CD1c-positive myeloid dendritic cell (primary cell): ENCODE measurements around the gene DDT.
A peak's percentile ranks its signal among the peaks of the same experiment; 100 is the strongest.
"Not testable (repeated sequence)": the region's sequence is repeated elsewhere in the genome, so short reads cannot be mapped to it uniquely, and the experiment has no call there.

ENCODE experiments used
- DNase-seq: peaks from one replicate; pipeline ENCODE4 v3.0.0-alpha.2; 2016; ENCODE audit errors: extremely low spot score

Gene DDT

DNA sequence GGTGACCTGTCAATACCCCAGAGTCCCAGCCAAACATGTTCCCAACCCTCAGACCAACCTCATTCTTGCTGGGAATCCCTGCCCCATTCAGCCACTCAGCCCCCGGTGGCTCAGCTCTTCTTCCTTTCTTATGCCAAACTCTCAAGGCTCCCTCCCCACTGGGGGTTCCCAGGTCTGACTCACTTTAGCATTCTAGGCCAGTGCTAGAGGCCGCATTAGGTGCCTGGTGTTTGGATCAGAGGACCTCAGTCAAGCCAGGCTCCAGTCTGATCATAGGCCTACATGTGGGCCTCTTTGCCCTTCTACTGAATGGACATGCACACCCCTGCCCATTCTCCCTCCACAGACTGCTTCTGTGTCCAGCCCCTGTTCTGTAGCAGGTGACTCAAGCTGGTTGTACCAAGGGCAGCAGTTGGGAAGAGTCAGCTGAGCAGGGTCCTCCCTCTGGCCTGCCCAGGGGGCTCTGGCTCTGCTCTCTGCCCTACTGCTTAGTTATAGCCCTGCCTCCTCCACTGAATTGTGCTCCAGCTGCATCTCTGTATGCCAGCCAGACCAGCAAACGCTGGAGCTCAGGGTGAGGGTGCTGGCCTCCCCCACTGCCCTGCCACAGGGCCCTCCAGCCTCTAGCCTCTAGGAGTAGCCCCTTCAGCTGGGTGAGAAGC lies 15.5 kb upstream of the DDT start:
- DNase-seq, result not testable (repeated sequence)

DNA sequence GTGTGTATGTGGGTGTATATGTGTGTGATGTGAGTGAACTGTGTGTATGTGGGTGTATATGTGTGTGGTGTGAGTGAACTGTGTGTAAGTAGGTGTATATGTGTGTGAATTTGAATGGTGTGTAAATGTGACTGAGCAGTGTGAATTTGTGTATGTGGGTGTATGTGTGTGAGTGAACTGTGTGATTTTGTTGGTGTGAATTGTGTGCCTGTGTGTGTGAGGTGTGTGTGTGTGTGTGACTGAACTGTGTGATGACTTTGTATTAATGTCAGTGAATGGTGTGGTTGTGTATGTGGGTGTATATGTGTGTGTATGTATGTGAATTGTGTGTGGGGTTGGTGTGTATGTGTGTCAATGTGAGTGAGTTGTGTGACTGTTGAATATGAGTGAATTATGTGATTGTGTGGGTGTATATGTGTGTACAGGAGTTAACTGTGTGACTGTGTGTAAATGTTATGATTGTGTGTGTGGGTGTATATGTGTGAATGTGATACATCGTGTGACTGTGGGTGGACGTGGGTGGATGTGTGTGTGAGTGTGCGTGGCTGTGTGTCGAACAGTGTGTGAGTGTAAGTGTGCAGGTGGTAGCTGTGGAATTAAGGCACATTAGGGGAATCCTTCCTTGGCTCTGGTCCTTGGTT lies 12.4 kb upstream of the DDT start:
- not testable (repeated sequence) for DNase-seq

DNA sequence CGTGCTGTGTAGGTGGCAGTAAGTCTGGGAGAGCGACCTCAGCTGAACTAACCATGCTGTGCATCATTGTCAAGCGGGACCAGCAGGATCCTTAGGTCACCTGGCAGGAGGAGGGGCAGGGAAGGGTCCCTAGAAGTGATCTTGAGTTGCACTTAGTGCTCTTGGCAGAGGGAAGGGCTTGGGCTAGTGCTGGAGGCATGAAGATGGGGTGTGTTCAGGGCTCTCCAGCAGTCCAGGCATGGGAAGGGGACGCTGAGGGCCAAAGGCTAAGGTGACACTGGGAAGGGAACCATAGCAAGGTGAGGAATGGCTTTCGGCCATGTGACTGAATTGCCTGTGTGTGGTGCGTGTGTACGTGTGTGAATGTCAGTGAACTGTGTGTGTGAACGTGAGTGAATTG lies 11.8 kb upstream of the DDT start:
- DNase-seq, result not testable (repeated sequence)

DNA sequence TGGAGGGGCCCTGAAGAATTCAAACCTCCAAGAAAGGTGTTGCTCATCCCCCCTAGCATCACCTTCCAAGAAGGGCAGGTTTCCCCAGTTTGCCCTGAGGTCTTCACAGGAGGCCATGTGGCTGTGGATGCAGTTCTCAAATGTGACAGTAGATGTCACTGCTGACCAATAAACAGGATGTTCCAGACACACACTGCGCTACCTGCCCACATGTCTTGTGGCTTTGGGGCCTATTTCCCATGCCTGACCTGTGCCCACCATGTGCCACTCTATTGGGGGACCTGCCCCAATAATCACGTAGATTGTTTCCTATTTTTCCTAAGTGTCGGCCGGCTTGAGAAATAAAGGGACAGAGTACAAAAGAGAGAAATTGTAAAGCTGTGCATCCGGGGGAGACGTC lies 10.2 kb upstream of the DDT start:
- peak; percentile 22 for DNase-seq

DNA sequence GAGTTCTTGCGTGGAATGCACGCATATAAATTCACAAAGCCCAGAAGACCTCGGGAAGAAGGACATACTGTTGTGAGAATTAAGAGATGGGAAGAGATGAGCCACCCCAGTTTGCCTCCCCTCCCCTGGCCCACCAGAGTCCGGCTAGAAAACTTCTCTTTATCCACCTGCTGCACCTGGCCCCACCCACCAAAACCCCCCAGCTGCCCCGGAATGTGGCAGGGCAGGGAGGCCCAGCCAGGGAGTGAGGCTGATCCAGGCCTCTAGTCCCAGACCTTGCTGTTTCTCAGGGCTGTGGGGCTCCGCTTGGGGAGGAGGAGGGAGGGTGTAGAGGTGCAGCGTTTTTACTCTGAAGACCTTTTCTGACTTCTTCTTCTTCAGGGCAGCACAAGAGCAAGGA lies 6.3 kb upstream of the DDT start:
- DNase-seq, result not testable (repeated sequence)

DNA sequence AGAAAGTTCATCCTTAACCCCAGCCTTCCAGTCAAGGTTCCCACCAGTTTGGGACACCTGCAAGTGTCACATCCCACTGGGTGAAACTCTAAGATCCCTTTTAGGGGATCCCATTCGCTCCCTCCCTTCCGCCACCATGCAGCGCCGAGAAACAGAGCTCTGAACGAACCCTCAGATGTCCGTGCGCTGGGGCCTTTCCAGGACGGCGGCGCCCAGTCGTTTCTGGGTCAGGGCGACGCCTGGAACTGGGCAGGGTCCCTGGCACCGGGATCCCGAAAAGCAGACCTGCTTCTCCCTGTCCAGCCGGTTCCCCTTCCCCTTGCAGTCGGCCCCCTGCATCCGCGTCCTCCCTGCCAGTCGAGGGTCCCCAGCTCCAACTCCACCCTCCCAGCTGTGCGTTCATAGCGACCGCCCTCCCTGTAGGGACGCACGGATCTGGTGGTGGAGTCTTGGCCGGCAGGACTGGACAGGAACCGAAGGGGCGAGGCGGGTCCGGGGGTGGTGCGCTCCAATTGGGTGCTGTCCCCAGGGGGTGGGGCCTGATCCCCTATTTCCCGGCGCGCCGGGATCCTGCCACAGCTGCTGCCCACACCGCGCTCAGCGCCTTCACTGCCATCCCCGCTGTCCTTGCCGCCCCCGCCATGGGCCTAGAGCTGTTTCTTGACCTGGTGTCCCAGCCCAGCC lies 5.5 kb upstream of the DDT start, which contains the start of gene GSTT2:
GSTT2 (plus strand) TSS at position 578 of the 684 bp plus-strand sequence.
- not testable (repeated sequence) for DNase-seq

DNA sequence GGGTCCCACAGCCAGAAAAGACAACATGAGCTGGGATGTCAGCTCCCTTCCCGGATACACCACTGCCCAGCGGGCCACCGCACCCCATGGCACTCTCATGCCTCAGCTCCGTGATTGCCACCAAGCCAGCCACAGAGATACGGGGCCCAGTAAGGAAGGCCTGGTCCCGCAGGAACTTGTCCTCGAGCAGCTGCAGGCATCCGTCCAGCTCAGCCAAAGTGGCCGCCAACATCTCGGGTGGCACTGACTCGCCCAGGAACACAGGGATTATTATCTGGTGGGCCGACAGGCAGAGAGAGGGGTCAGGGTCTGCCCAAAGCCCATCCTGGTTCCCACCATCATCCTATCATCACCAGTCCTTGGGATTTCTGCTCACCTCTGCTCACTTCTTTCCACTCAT lies 3.1 kb upstream of the DDT start:
- not testable (repeated sequence) for DNase-seq

DNA sequence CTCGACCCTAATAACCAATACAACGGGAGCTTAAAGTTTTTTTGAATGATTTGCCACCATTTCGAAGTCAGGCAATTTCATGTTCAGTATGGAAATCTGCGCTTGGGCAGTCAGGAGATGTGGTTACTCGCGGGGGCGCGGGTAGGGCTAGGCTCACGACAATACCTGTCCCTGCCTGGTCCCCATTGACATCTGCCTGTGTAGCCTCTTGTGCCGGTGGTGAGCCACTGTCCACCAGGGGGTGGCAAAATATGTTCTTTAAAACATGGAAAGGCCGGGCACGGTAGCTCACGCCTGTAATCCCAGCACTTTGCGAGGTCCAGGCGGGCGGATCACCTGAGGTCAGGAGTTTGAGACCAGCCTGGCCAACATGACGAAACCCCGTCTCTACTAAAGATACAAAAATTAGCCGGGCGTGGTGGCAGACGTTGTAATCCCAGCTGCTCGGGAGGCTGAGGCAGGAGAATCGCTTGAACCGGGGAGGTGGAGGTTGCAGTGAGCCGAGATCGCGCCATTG lies 653 bp upstream of the DDT start:
- DNase-seq, result not testable (repeated sequence)

DNA sequence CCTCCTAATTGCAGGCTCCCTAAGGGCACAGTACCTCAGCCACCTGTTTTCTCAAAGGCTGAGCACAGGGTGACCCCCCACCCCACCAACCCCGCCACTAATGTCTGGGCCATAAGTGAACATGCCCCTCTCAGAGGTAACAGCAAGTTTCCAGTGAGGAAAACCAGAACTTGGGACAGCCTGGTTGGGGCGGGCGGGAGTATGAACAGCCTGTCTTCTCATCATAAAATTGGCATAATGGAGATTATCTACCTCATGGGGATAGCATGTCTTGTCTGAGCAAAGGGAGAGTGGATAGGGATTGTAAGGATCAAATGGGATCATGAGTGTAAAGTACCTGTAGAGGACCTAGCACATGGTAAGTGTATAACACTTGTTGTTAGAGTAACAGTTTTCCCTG lies 2.3 kb downstream of the DDT start:
- DNase-seq, result not testable (repeated sequence)

DNA sequence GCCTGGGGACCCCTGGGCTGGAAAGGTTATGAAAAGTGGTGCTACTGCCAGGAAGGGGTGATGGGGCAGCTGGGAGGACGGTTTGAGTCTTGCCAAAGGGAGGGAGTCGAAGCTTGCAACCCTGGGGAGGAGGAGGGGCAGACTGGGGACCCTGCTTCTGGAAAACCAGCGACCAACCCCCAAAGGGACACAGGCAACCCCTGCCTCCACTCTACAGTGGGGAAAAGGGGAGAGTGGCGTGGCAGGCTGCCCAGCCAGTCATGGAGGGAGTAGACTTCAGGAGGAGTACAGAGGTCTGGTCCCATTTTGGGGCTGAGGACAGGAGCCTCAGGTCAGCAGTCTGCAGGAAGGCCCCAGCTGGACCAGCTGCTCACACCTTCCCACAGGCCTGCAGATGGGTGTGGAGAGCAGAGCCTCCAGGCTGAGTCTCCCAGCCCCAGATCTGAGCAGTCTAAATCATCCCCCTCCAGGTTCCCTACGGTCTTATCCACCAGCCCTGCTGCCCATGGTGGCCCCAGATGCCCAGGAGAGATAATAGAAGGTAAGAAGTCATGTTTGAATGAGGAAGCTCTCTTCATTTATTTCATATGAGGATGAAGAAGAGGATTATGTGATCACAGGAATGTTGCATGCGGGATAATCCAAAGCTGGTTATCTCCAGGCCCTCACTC lies 3.3 kb downstream of the DDT start:
- no peak for DNase-seq

DNA sequence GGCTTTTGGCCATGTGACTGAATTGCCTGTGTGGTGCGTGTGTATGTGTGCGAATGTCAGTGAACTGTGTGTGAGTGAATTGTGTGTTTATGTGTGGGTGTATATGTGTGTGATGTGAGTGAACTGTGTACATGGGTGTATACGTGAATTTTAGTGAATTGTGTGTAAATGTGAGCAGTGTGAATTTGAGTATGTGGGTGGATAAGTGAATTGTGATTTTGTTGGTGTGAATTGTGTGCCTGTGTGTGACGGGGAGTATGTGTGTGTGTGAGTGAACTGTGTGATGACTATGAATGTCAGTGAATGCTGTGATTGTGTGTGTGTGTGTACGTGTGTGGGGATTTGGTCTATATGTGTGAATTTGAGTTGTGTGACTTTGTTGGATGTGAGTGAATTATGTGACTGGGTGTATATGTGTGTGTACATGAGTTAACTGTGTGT lies 4.0 kb downstream of the DDT start:
- DNase-seq, result no peak

DNA sequence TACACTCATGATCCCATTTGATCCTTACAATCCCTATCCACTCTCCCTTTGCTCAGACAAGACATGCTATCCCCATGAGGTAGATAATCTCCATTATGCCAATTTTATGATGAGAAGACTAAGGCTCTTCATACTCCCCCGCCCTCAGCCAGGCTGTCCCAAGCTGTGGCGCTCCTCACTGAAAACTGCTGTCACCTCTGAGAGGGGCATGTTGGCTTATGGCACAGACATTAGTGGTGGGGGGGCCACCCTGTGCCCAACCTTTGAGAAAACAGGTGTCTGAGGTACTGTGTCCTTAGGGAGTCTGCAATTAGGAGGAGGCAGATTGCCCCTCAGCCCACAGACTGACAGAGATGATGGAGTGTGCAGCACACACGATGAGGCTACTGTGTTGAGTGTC lies 5.2 kb downstream of the DDT start:
- DNase-seq, result no peak

DNA sequence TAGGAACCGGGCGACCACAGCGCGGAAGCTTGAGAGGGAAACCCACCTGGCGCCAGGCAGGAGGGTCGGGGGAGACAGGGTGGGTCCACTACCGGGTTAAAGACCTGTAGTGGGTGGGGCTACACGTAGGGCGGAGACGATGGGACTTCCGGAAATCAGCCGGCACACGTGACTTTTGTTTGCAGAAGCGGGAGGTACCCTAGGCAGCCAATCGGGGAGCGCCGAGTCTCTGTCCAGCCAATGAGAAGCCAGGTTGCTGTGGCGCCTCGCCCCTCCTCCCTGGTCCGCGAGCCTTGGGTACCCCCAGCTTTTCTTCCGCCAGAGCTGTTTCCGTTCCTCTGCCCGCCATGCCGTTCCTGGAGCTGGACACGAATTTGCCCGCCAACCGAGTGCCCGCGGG lies 7.7 kb downstream of the DDT start, which contains the start of gene DDTL:
DDTL (plus strand) TSS at position 321 of the 400 bp plus-strand sequence; CDS start at position 348, 27 bp downstream.
- not testable (repeated sequence) for DNase-seq

DNA sequence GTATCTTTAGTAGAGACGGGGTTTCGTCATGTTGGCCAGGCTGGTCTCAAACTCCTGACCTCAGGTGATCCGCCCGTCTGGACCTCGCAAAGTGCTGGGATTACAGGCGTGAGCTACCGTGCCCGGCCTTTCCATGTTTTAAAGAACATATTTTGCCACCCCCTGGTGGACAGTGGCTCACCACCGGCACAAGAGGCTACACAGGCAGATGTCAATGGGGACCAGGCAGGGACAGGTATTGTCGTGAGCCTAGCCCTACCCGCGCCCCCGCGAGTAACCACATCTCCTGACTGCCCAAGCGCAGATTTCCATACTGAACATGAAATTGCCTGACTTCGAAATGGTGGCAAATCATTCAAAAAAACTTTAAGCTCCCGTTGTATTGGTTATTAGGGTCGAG lies 8.1 kb downstream of the DDT start:
- not testable (repeated sequence) for DNase-seq

DNA sequence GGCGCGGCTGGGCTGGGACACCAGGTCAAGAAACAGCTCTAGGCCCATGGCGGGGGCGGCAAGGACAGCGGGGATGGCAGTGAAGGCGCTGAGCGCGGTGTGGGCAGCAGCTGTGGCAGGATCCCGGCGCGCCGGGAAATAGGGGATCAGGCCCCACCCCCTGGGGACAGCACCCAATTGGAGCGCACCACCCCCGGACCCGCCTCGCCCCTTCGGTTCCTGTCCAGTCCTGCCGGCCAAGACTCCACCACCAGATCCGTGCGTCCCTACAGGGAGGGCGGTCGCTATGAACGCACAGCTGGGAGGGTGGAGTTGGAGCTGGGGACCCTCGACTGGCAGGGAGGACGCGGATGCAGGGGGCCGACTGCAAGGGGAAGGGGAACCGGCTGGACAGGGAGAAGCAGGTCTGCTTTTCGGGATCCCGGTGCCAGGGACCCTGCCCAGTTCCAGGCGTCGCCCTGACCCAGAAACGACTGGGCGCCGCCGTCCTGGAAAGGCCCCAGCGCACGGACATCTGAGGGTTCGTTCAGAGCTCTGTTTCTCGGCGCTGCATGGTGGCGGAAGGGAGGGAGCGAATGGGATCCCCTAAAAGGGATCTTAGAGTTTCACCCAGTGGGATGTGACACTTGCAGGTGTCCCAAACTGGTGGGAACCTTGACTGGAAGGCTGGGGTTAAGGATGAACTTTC lies 13.0 kb downstream of the DDT start, which contains the start of gene GSTT2B:
GSTT2B (minus strand) TSS at position 112 of the 688 bp plus-strand sequence; CDS start at position 48, 64 bp downstream.
- DNase-seq, result not testable (repeated sequence)

DNA sequence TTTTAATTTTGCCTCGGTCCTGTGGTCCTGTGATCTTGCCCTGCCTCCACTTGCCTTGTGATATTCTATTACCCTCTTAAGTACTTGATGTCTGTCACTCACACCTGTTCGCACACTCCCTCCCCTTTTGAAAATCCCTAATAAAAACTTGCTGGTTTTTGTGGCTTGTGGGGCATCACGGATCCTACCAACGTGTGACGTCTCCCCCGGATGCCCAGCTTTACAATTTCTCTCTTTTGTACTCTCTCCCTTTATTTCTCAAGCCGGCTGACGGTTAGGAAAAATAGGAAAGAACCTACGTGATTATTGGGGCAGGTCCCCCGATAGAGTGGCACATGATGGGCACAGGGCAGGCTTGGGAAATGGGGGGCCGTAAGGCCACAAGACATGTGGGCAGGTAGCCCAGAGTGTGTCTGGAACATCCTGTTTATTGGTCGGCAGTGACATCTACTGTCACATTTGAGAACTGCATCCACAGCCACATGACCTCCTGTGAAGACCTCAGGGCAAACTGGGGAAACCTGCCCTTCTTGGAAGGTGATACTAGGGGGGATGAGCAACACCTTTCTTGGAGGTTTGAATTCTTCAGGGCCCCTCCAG lies 17.8 kb downstream of the DDT start:
- peak; percentile 87 for DNase-seq

DNA sequence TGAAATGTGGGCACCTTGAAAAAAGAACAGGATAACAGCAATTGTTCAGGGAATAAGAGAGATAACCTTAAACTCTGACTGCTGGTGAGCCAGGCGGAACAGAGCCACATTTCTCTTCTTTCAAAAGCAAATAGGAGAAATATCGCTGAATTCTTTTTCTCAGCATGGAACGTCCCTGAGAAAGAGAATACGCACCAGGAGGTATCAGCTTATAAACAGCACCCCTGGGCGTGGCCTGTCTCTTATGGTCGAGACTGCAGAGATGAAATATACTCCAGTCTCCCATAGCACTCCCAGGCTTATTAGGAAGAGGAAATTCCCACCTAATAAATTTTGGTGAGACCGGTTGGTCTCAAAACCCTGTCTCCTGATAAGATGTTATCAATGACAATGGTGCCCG lies 18.4 kb downstream of the DDT start:
- DNase-seq, result not testable (repeated sequence)

DNA sequence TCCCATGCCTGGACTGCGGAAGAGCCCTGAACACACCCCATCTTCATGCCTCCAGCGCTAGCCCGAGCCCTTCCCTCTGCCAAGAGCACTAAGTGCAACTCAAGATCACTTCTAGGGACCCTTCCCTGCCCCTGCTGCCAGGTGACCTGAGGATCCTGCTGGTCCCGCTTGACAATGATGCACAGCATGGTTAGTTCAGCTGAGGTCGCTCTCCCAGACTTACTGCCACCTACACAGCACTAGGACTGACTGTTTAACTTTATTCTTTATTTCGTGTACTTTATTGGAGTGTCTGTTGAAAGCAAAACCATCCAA lies 19.3 kb downstream of the DDT start:
- not testable (repeated sequence) for DNase-seq

DNA sequence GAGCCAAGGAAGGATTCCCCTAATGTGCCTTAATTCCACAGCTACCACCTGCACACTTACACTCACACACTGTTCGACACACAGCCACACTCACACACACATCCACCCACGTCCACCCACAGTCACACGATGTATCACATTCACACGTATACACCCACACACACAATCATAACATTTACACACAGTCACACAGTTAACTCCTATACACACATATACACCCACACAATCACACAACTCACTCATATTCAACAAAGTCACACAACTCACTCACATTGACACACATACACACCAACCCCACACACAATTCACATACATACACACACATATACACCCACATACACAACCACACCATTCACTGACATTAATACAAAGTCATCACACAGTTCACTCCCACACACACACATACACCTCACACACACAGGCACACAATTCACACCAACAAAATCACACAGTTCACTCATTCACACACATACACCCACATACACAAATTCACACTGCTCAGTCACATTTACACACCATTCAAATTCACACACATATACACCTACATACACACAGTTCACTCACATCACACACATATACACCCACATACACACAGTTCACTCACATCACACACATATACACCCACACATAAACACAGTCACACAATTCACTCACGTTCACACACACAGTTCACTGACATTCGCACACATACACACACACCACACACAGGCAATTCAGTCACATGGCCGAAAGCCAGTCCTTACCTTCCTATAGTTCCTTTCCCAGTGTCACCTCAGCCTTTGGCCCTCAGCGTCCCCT lies 19.8 kb downstream of the DDT start:
- not testable (repeated sequence) for DNase-seq

DNA sequence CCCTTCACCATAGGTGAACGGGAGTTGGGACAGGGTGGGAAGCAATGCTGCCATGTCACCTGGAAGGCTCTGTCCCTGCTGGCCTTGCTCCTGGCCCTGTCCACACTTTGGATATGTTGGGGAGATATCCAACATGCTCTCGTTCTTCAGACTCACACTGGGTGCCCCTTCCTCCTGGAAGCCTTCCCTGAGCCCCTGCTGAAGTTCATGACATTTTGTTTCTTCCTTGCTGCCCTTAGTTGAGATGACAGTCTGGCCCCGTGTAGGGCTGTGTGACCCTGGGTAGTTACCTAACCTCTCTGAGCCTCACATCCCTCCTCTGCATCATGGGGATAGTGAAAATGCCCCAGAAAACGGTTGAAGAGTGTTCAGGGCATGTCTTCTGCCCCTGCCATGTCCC lies 20.8 kb downstream of the DDT start:
- DNase-seq, result not testable (repeated sequence)
